Lower leg skin (tissue), 3 donors: ENCODE results near the gene B4GALT3.

Source experiments
- POLR2A ChIP-seq, 2 donors: fragments of 450-650 bp; IDR thresholded peaks; one replicate each; pipeline ENCODE4 v1.6.1; 2016 to 2017; ENCODE audit warnings: antibody characterized with exemption in 2 of 2, mild to moderate bottlenecking in 1 of 2, moderate library complexity in 1 of 2
- TF ChIP-seq, protein P1 (sequence below), 3 donors: fragments of 450-650 bp; IDR thresholded peaks; one replicate each; pipeline ENCODE4 v1.5.1; 2016; ENCODE audit warnings: antibody characterized with exemption in 3 of 3, mild to moderate bottlenecking in 3 of 3, moderate library complexity in 2 of 3

- TF ChIP-seq, protein P1, sequence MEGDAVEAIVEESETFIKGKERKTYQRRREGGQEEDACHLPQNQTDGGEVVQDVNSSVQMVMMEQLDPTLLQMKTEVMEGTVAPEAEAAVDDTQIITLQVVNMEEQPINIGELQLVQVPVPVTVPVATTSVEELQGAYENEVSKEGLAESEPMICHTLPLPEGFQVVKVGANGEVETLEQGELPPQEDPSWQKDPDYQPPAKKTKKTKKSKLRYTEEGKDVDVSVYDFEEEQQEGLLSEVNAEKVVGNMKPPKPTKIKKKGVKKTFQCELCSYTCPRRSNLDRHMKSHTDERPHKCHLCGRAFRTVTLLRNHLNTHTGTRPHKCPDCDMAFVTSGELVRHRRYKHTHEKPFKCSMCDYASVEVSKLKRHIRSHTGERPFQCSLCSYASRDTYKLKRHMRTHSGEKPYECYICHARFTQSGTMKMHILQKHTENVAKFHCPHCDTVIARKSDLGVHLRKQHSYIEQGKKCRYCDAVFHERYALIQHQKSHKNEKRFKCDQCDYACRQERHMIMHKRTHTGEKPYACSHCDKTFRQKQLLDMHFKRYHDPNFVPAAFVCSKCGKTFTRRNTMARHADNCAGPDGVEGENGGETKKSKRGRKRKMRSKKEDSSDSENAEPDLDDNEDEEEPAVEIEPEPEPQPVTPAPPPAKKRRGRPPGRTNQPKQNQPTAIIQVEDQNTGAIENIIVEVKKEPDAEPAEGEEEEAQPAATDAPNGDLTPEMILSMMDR (IDR thresholded peaks at IDR 0.05) = no peak
- no peak for TF ChIP-seq POLR2A (IDR thresholded peaks at IDR 0.05)
Observed at GRCh38 chr1:161198897-161199431, 21.7 kb upstream of the B4GALT3 start, which contains the start of gene ADAMTS4.
